GM21515 (cell line): ENCODE results near the gene MED26.
"Not testable (repeated sequence)": the region's sequence is repeated elsewhere in the genome, so short reads cannot be mapped to it uniquely, and the experiment has no call there.

Source experiments
- ATAC-seq: cut with Tn5 transposase; IDR thresholded peaks from one replicate; pipeline ENCODE4 v1.9.1; 2021; ENCODE audit not compliant: unreplicated experiment

Gene MED26

GRCh38 chr19:16628183-16628983, at the start of gene MED26:
Gene MED26, minus strand, starts transcription at chr19:16628204. Its CDS starts 261 bp downstream, at chr19:16627943.
- ATAC-seq = peak; percentile 81

GRCh38 chr19:16677055-16677454, 49.1 kb upstream of the MED26 start:
- no peak for ATAC-seq

- ATAC-seq = no peak
These were observed 48.2 kb upstream of the MED26 start for GRCh38 chr19:16676101-16676798.

- not testable (repeated sequence) for ATAC-seq
These were observed 45.8 kb upstream of the MED26 start for GRCh38 chr19:16673839-16674238.

- ATAC-seq = no peak
These were observed 45.2 kb upstream of the MED26 start for GRCh38 chr19:16673231-16673630.

GRCh38 chr19:16671652-16672274, 43.8 kb upstream of the MED26 start:
- no peak for ATAC-seq

GRCh38 chr19:16670291-16670690, 42.3 kb upstream of the MED26 start:
- ATAC-seq = no peak

GRCh38 chr19:16668702-16669101, 40.7 kb upstream of the MED26 start:
- not testable (repeated sequence) for ATAC-seq

- no peak for ATAC-seq
These were observed 40.2 kb upstream of the MED26 start for GRCh38 chr19:16668176-16668575.

- no peak for ATAC-seq
These were observed 33.6 kb upstream of the MED26 start for GRCh38 chr19:16661480-16662034.

- peak; percentile 28 for ATAC-seq
These were observed 32.9 kb upstream of the MED26 start, which contains the start of gene TMEM38A for GRCh38 chr19:16660763-16661479. Gene TMEM38A, plus strand, starts transcription at chr19:16661139. Its CDS starts 79 bp downstream, at chr19:16661218.

- ATAC-seq = peak; percentile 84
These were observed 32.1 kb upstream of the MED26 start, which contains the start of gene SMIM7 for GRCh38 chr19:16659832-16660708. Gene SMIM7, minus strand, starts transcription at chr19:16660144. Its CDS starts 34 bp downstream, at chr19:16660110.

GRCh38 chr19:16659464-16659831, 31.4 kb upstream of the MED26 start:
- no peak for ATAC-seq

- no peak for ATAC-seq
These were observed 29.4 kb upstream of the MED26 start for GRCh38 chr19:16657384-16657783.

GRCh38 chr19:16655727-16656126, 27.7 kb upstream of the MED26 start:
- no peak for ATAC-seq

- no peak for ATAC-seq
These were observed 26.6 kb upstream of the MED26 start for GRCh38 chr19:16654627-16655026.

- no peak for ATAC-seq
These were observed 26.1 kb upstream of the MED26 start for GRCh38 chr19:16654140-16654539.

- no peak for ATAC-seq
These were observed 24.9 kb upstream of the MED26 start for GRCh38 chr19:16652854-16653253.

GRCh38 chr19:16651421-16652188, 23.6 kb upstream of the MED26 start:
- not testable (repeated sequence) for ATAC-seq
